ENCODE results near the gene POLR2C.

Gene POLR2C

GRCh38 chr16:57519796-57520360 lies 57.4 kb downstream of the POLR2C start:
- no peaks in the 10 kb centered on the region for H3K4me1 Mint-ChIP-seq
- peaks cover 45% of the 10 kb centered on the region for H3K36me3 Mint-ChIP-seq (ENCODE audit: low read depth)
- H3K4me3 Mint-ChIP-seq = no peak overlapping the region
- H3K9me3 Mint-ChIP-seq = no peaks in the 10 kb centered on the region
- TF ChIP-seq CTCF (IDR thresholded peaks at IDR 0.05; ENCODE audit: unreplicated experiment in 3 of 3) = peak; percentile 94 to 96 (median 95)
- no peak overlapping the region for H3K27ac Mint-ChIP-seq
- H3K27me3 Mint-ChIP-seq (ENCODE audit: low read depth) = no peaks in the 10 kb centered on the region
